Endothelial cell of umbilical vein (primary cell): ENCODE results near the gene CCNJL.

Experiments used
- EZH2 ChIP-seq: IDR thresholded peaks from 2 replicates; pipeline ENCODE4 v1.6.1; 2012; ENCODE audit warnings: borderline replicate concordance, low read depth, mild to moderate bottlenecking, moderate library complexity, low read length, inconsistent platforms; ENCODE audit not compliant: severe bottlenecking
- MYC ChIP-seq: IDR thresholded peaks from one replicate; pipeline ENCODE4 v1.6.1; 2011; ENCODE audit warnings: mild to moderate bottlenecking, low read depth, low read length
- POLR2A ChIP-seq: IDR thresholded peaks from 2 replicates; pipeline ENCODE4 v1.6.1; 2012; ENCODE audit warnings: low read depth, mild to moderate bottlenecking, control low read depth, low read length
- POLR2AphosphoS5 ChIP-seq: IDR thresholded peaks from 2 replicates; pipeline ENCODE4 v1.6.1; 2012; ENCODE audit warnings: low read depth, mild to moderate bottlenecking, control low read depth, low read length, moderate library complexity; ENCODE audit not compliant: insufficient read depth
- TF ChIP-seq, protein P1 (sequence below): IDR thresholded peaks from 2 replicates; pipeline ENCODE4 v1.6.1; 2011; ENCODE audit not compliant: insufficient read depth, insufficient read length
- TF ChIP-seq, protein P2 (sequence below), 2 donors: IDR thresholded peaks; 1 replicate in 1 of 2; 2 replicates in 1 of 2; pipeline ENCODE4 v1.5.1; 2011; ENCODE audit warnings: low read length in 2 of 2, mild to moderate bottlenecking in 2 of 2, moderate library complexity in 2 of 2, control low read depth in 1 of 2, inconsistent platforms in 1 of 2, low read depth in 1 of 2; ENCODE audit not compliant: insufficient read depth in 1 of 2; ENCODE audit errors: extremely low read depth in 1 of 2

DNA sequence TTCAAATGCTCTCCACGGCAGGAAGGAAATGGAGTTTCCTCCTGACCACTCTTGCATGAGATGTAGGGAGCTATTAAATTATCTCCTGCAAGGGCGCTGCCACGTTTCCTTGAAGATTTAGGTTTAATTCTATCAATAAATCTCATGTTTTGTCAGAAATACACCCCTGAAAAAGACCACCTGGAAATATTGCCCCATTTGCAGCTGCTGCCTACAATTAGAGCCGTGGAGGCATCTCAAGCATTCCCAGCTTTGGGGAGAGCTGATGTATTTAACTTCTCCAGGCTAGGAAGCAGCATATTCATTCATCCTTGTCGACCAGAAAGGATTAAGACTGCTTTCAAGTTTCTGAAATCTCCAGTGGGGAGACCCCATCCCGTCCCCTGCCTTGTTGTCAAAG, 40.5 kb downstream of the CCNJL start:
- TF ChIP-seq, protein P1, sequence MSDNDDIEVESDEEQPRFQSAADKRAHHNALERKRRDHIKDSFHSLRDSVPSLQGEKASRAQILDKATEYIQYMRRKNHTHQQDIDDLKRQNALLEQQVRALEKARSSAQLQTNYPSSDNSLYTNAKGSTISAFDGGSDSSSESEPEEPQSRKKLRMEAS = no peak
- TF ChIP-seq POLR2A (no peak), POLR2AphosphoS5 (no peak), EZH2 (no peak), MYC (no peak)
- TF ChIP-seq, protein P2, sequence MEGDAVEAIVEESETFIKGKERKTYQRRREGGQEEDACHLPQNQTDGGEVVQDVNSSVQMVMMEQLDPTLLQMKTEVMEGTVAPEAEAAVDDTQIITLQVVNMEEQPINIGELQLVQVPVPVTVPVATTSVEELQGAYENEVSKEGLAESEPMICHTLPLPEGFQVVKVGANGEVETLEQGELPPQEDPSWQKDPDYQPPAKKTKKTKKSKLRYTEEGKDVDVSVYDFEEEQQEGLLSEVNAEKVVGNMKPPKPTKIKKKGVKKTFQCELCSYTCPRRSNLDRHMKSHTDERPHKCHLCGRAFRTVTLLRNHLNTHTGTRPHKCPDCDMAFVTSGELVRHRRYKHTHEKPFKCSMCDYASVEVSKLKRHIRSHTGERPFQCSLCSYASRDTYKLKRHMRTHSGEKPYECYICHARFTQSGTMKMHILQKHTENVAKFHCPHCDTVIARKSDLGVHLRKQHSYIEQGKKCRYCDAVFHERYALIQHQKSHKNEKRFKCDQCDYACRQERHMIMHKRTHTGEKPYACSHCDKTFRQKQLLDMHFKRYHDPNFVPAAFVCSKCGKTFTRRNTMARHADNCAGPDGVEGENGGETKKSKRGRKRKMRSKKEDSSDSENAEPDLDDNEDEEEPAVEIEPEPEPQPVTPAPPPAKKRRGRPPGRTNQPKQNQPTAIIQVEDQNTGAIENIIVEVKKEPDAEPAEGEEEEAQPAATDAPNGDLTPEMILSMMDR (IDR thresholded peaks at IDR 0.05; ENCODE audit: extremely low read depth in 1 of 2, insufficient read depth in 1 of 2, low read depth in 1 of 2, low read length in 2 of 2) = no peak
